ENCODE measurements around the gene TNIK. TPM values are rescaled to one million over a fixed set of nuclear protein-coding genes. Genes with fewer than 3 reads are reported as not detected.

TNIK gene
- total RNA-seq, 6 donors from 2014 or later, result 23.2 to 74.4 (median 38.3) TPM

DNA sequence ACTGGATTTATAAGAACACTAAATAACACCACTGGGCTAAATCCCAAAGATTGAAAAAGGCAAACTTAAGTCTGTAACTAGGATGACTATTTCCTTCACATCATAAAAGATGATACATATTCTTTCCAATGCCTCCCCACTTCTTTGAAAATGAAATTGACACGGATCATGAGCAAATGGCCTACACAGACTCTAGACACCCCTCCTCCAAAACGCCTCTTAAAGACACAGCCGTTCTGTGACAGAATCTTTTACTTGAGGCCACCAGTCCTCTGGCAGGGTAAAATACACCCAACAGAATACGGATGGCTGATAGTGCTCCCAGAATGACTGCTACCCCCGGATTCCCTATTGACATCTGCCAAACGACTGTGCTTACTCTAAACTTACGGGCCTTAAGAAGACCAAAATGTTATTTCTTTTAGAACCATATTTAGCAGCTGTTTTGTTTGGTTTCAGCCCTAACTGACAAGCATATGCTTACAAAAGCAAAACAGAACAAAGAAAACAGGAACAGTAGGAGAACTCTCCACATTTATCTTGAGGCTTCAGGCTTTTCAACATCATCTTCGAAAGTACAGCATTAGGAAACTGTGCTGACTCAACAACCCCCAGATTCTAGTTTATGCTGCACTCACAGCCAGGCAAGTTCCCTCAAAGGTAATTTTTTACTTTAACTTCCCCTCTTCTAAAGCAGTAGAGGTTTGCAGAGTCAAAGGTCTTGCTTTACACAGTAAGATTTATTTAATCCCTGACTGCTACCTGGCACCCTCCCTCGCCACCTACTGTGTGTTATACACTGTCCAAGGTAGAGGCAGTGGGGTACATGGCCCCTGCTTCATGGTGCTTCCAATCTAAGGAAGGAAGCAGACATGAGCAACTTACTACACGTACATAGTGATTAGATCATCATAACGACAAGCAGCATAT is 84.3 kb downstream of the TNIK start:
- peak; percentile 35 to 81 for ATAC-seq (ENCODE audit: low FRiP score in 2 of 2)
- DNase-seq, result no peak
- no peaks in the 10 kb centered on the region for H3K27me3 ChIP-seq
- no peaks in the 10 kb centered on the region for H3K9me3 ChIP-seq
- peaks cover 6 to 17% (median 11%) of the 10 kb centered on the region in 4 donors for H3K4me1 ChIP-seq
- no peak overlapping the region for H3K4me3 ChIP-seq
- H3K27ac ChIP-seq, result peak overlapping the region in 3 of 4 donors; percentile 47 to 67 (median 55)
- H3K36me3 ChIP-seq, result no peaks in the 10 kb centered on the region
- 56 to 59% methylated on average over 11 of the region's 11 CpGs for WGBS, 2 donors
- TF ChIP-seq POLR2A (IDR thresholded peaks at IDR 0.05) (no peak), EP300 (IDR thresholded peaks at IDR 0.05) (no peak), POLR2AphosphoS5 (IDR thresholded peaks at IDR 0.05) (no peak)
- TF ChIP-seq, protein P1, sequence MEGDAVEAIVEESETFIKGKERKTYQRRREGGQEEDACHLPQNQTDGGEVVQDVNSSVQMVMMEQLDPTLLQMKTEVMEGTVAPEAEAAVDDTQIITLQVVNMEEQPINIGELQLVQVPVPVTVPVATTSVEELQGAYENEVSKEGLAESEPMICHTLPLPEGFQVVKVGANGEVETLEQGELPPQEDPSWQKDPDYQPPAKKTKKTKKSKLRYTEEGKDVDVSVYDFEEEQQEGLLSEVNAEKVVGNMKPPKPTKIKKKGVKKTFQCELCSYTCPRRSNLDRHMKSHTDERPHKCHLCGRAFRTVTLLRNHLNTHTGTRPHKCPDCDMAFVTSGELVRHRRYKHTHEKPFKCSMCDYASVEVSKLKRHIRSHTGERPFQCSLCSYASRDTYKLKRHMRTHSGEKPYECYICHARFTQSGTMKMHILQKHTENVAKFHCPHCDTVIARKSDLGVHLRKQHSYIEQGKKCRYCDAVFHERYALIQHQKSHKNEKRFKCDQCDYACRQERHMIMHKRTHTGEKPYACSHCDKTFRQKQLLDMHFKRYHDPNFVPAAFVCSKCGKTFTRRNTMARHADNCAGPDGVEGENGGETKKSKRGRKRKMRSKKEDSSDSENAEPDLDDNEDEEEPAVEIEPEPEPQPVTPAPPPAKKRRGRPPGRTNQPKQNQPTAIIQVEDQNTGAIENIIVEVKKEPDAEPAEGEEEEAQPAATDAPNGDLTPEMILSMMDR (IDR thresholded peaks at IDR 0.05), result no peak

DNA sequence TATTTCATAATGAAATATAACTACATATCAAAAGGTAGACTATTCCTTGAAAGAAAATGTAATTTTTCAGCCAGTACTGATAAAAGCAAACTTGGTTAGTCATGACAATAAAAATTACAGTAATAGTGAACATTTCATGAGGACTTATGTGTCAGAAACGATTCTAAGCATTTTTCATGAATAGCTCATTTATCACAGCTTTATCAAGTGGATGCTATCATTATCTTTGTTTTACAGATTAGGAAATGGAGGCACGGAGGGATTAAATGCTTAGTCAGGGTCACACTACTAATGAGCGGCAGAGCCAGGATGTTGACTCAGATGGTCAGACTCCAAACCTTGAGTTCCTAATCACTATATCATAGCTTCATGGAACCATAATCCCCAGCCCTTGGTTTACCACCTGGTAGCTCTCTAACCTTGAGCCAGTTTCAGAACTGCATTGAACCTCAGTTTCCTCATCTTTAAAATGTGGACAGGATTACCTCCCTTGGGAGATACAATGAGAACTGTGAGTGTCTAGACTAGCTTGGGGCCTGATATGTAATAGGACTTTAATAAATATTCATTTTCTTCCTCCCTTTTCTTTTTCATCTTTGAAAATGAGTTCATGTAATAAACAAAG is 85.4 kb downstream of the TNIK start:
- DNase-seq (no peak), ATAC-seq (ENCODE audit: low FRiP score in 2 of 2) (no peak)
- WGBS, 2 donors, result 33 to 44% methylated on average over 3 of the region's 3 CpGs
- no peaks in the 10 kb centered on the region for H3K36me3 ChIP-seq
- peak overlapping the region in 2 of 4 donors; percentile 36 to 55 for H3K27ac ChIP-seq
- peaks cover 6 to 17% (median 11%) of the 10 kb centered on the region in 4 donors for H3K4me1 ChIP-seq
- H3K27me3 ChIP-seq, result no peaks in the 10 kb centered on the region
- no peaks in the 10 kb centered on the region for H3K9me3 ChIP-seq
- H3K4me3 ChIP-seq, result no peak overlapping the region
- no peak for TF ChIP-seq POLR2AphosphoS5 (IDR thresholded peaks at IDR 0.05)
- no peak for TF ChIP-seq EP300 (IDR thresholded peaks at IDR 0.05)
- TF ChIP-seq POLR2A (IDR thresholded peaks at IDR 0.05), result no peak
- TF ChIP-seq, protein P1 (IDR thresholded peaks at IDR 0.05), result no peak

DNA sequence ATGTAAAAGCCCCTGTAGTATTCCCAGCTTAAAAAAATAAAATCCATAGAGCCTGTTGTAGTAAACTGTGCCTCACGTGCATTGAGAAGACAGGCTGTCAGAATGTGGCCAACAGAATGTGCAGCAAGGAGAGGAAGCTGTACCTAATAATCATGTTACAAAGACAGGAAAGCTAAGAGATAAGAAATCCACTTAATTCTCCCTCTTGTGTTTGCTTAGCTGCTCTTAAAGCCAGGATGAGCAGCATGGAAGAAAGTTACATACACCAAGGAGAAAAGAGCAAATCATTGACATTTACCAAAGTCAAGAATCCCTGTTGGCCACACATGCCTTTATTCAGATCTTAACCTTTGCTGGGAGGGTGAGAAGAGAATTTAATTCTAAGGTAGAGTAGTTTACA is 85.9 kb downstream of the TNIK start:
- Histone ChIP-seq H3K36me3 (no peaks in the 10 kb centered on the region), H3K9me3 (no peaks in the 10 kb centered on the region), H3K27me3 (no peaks in the 10 kb centered on the region), H3K27ac (peak overlapping the region in 1 of 4 donors; percentile 36), H3K4me1 (peaks cover 6 to 17% (median 11%) of the 10 kb centered on the region in 4 donors), H3K4me3 (no peak overlapping the region)
- TF ChIP-seq POLR2AphosphoS5 (IDR thresholded peaks at IDR 0.05) (no peak), EP300 (IDR thresholded peaks at IDR 0.05) (no peak), POLR2A (IDR thresholded peaks at IDR 0.05) (no peak)
- TF ChIP-seq, protein P1 (IDR thresholded peaks at IDR 0.05), result no peak
- DNase-seq (no peak), ATAC-seq (ENCODE audit: low FRiP score in 2 of 2) (no peak)
- WGBS, 2 donors, result 25 to 26% methylated on average over 1 of the region's 1 CpG

DNA sequence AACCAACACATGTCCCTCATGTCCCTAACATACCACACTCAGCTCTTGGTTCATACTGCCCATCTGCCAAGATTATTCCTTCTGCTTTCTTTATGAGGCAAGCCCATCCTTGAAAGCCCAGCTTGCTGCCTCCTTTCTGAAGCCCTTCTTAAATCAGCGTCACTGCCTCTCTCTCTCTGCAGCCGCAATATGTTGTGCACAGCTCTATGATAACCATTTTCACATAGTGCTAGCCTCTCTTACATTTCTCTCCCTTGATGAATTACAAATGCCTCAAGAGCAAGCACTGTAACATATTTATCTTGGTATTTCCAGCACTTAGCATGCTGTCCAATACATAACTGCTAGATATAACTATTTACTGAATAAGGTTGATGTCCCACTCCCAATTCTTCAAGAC is 86.5 kb downstream of the TNIK start:
- DNase-seq (no peak), ATAC-seq (ENCODE audit: low FRiP score in 2 of 2) (no peak)
- H3K4me3 ChIP-seq, result no peak overlapping the region
- H3K27ac ChIP-seq, result no peak overlapping the region
- 82 to 88% methylated on average over 2 of the region's 2 CpGs for WGBS, 2 donors
- no peaks in the 10 kb centered on the region for H3K27me3 ChIP-seq
- TF ChIP-seq, protein P1 (IDR thresholded peaks at IDR 0.05), result no peak
- TF ChIP-seq POLR2AphosphoS5 (IDR thresholded peaks at IDR 0.05), result no peak
- no peak for TF ChIP-seq POLR2A (IDR thresholded peaks at IDR 0.05)
- TF ChIP-seq EP300 (IDR thresholded peaks at IDR 0.05), result no peak
- peaks cover 6 to 17% (median 11%) of the 10 kb centered on the region in 4 donors for H3K4me1 ChIP-seq
- H3K36me3 ChIP-seq, result no peaks in the 10 kb centered on the region
- H3K9me3 ChIP-seq, result no peaks in the 10 kb centered on the region

Data from upper lobe of left lung (tissue), 6 donors.